Inflammatory macrophage (primary cell): Measurements from ENCODE around the gene CTSE.

Source experiments
- DNase-seq, 2 donors: peaks; one replicate each; pipeline ENCODE4 v3.0.0-alpha.2; 2020 to 2022

Gene CTSE

DNA sequence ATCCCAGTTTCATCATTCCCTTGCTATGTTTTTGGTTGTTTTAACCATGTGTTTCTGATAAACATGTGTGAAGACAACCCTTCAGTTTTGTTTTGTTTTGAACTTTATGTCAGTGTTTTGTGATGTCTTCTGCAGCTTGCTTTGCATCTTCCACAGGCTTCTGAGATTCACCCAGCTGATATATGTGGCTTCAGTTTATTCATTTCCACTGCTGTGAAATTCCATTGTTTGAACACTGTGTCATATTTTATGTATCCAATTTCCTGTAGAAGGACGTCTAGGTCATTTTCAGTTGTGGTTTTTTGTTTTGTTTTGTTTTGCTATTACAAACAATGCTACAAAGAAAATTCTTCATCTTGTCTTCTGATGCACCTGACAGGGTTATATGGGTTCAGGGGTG is 53.2 kb downstream of the CTSE start:
- no peak for DNase-seq

DNA sequence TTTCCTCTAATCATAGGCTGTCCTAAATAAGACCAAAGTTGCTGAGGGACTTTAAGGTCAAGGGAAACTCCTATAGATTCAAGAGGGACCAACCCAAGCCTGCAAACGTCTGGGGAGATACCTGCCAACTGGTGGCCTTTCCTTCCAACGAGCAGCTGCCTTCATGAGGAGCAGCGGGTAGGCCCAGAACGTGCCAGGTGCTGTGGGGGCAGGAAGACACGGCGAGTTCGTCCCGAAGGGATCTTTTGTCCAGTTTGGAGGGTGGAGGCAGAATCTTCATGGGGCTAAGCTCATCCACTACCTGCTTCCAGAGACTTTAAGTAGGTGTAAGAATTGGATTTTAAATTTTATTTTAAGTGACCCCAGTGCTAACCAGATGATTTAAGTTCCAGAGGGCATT is 54.5 kb downstream of the CTSE start:
- DNase-seq: no peak

DNA sequence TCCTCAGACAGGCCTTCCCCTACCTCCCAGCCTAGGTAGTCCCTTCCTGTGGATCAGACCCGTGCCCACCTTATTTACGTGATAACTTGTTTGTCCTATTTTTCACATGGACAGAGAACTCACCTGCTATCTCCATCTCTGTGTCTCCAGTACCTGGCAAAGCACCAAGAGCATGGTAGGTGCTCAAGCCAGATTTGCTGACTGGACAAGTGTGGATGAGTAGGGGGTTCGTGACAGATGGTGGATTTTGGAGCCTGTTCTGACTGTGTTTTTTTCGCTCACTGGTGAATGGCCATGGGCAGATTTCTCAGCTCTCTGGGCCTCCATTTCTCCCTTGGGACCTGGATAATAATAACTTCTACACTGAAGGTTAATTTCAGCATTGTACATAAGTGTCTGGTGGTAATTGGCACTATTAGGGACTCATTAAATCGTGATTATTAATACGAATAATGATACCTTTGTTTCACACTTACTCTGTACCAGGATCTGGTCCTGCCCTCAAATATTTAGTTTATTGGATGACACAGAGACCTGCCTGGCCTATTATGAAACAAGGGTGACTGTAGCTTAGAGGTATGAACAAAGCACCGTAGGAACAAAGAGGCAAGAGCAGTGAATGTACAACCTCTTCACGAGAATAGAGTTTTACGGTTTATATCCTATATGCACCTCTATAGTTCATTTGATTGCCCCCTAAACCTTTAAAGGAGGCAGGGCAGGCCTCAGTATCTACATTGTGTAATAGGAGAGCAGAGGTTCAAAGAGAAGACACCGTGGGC is 56.0 kb downstream of the CTSE start:
- DNase-seq: no peak

DNA sequence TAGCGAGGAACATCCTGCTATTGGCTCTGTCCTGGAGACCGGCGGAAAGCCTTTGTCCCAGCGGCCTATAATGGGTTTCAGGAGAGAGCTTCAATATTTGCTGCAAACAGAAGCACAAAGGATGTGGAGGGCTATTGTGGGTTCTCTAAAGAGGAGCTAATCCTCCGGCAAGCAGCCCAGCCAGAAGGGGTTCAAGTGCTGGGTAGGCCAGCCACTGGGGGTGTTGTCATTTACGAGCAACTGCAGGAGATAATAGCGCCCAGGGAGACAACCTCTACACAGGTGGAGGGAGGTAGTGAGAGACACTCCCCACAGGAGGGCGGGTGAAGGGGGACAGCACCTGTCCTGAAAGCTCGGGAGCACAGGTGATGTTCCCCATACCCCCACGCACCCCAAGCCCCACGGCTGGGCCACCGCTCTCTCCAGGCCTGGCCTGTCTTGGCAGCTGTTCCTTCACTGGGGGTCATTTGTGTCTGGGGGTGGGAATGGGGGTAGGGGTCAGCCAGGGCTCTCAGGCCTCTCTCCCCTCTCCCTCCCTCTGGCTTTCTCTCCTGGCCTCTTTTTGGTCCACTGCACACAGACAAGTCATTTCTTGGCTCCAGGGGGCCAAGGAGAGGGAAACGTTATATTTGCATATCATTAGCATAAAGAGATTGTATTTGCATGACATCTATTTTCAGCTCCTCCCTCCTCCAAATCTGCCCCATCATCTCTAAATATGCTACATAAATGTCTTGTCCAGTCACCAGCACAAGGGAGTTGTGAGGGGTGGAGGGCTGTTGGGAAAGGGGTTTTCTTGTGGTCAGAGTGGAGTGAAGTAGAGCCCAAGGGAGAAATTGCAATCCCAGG is 58.4 kb downstream of the CTSE start:
- no peak for DNase-seq

DNA sequence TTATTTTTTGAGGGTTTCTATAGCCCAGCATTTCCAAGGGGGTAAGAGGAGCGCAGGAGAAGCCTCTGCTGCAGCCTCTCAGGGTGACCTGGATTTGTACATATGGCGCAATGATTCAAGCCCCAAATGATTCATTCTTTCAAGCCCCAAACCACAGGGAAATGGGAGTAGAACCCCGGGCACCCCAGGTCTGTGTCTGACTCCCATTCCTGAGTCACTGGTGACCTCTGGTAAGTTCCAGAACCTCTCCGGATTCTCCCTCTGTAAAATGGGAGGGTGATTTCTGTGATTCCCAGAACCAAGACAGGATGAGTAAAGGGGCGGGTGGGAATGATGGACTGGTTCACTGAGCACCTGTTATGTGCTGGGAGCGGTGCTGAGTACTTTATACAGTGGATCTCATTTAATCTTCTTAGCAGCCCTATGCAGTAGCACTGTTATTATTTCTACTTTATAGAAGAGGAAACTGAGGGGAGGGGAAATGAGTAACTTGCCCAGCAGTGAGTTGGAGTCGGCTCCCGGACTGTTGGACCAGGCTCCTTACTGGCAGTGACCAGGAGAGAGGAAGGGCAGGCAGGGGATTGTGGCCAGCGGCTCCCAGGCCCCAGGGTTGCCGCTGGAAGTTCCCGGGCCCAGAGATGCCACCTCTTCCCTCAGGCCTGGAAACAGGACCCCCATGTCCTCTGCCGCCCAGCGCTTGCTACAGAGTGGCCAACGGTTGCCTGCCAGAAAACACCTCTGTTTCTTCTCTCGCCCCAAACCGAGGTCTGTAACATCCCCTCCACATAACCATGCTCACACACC is 60.1 kb downstream of the CTSE start:
- no peak for DNase-seq

DNA sequence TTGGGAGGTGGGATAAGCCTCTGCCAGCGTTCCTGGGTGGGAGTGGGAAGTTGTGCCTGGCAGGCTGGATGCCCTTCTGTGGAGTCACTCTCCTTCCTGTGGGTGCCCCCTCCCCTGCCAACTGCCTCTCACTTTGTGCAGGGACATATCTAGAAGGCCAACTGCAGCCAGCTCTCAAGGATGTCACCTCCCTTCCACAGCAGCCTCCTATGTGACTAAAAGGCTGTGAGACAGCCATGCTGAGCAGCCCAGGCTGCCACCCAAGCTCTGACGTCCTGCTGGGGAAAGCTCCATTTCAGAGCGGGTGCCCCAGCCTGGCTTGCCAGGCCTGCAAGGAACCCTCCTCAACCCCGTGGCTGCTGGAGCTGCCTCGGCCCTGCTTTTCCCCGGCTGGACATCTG is 60.9 kb downstream of the CTSE start:
- no peak for DNase-seq

DNA sequence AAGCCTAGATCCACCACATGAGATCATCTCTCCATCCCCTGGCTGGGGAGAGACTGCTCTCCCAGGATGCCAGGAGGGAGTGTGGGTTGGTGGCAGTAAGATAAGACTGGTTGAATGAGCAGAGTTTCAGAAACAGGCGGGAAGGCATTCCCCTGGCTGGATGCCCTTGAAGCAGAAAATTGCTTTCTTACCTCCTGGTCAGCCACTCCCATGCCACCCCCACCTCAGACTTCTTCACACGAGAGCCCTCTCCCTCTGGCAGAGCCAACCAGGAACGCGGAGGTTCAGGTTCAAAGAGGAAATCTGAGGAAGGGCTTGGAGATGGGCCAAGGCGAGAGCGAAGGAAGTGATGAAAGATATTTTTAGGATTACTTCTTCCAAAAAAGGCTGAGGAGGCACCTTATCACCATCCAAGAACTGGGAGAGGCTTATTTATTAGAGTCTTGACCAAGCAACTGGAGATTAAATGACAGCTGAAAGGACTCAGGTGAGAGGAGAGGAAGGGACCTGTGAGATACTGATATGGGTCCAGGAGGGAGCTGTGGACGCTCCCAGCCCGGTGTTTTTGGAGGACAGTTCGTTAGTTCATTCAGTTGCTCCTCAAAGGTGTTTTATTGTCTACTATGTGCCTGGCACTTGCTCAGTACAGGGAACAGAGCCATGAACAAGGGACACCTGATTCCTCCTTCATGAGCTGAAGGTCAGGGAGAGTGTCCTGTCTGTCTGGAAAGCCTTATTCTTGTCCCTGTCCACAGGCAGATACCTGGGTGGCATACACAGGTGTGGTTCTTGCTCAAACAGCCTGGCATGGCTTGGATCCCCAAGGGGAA is 61.5 kb downstream of the CTSE start:
- no peak for DNase-seq

DNA sequence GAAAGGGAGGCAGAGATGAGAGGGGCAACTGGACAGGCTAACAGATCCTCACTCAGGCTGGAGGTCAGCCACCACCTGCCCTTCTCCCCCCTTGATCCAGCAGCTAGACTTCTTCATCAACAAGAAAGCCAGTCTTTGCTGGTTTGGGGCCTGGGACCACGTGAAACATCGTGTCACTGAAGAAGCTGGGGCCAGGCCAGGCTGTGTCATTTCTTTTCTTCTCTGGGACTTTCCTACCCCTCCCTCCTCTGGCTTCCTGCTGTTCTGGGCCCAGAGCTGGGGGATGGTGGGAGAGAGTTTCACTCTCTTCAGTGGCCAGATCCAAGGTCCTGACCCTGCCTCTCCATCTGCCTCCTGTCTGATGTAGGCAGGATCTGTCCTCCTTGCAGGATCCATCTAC is 62.3 kb downstream of the CTSE start:
- DNase-seq: no peak

DNA sequence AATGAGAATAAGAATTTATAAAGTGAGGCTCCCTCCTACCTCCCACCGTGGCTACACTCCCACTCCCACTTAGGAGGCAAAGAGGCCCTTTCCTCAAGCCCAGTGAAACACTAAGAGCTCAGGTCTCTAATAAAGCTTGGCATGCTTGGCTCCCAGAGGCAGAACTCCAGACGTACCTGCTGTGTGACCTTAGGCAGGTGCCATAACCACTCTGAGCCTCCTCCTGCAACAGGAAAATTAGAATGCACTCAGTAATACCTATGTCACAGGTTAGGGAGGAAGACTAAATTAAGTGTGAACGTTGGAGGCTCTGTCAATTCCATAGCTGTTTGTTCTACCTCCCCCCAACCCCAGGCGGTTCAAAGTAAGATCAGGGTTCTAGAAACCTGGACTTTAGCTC is 63.9 kb downstream of the CTSE start:
- DNase-seq: no peak
